ENCODE data around the gene GSTCD.
A peak's percentile ranks its signal among the peaks of the same experiment; 100 is the strongest.

The GSTCD gene

GRCh38 chr4:105708181-105709080 lies at the start of gene GSTCD, which contains the start of gene INTS12 (continued):
- TF ChIP-seq, protein P1, sequence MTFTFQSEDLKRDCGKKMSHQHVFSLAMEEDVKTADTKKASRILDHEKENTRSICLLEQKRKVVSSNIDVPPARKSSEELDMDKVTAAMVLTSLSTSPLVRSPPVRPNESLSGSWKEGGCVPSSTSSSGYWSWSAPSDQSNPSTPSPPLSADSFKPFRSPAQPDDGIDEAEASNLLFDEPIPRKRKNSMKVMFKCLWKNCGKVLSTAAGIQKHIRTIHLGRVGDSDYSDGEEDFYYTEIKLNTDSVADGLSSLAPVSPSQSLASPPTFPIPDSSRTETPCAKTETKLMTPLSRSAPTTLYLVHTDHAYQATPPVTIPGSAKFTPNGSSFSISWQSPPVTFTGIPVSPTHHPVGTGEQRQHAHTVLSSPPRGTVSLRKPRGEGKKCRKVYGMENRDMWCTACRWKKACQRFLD (tag by site-specific recombination; IDR thresholded peaks at IDR 0.05), result peak; percentile 97
- TF ChIP-seq ZIC2 (tag by site-specific recombination; IDR thresholded peaks at IDR 0.05) (no peak), ZNF707 (tag by site-specific recombination; IDR thresholded peaks at IDR 0.05) (no peak), ZNF623 (tag by site-specific recombination; IDR thresholded peaks at IDR 0.05) (no peak; the same call in 1 of the 2 replicates), ZNF148 (tag by site-specific recombination; IDR thresholded peaks at IDR 0.05; ENCODE audit: borderline replicate concordance) (no peak; the same call in 1 of the 2 replicates), ZNF140 (tag by site-specific recombination; IDR thresholded peaks at IDR 0.05) (no peak), HOXA7 (CRISPR knock-in tag; IDR thresholded peaks at IDR 0.05; ENCODE audit: borderline replicate concordance) (no peak), ZBTB48 (tag by site-specific recombination; IDR thresholded peaks at IDR 0.05) (peak; percentile 89; the same call in 1 of the 2 replicates), PRDM1 (tag by site-specific recombination; IDR thresholded peaks at IDR 0.05) (peak; percentile 48; the same call in 1 of the 2 replicates), ZNF280C (tag by site-specific recombination; IDR thresholded peaks at IDR 0.05) (no peak), ZNF596 (tag by site-specific recombination; IDR thresholded peaks at IDR 0.05) (peak; percentile 46; the same call in 1 of the 2 replicates), MZF1 (tag by site-specific recombination; IDR thresholded peaks at IDR 0.05; ENCODE audit: borderline replicate concordance) (no peak; the same call in 1 of the 2 replicates), ZNF2 (tag by site-specific recombination; IDR thresholded peaks at IDR 0.05) (peak; percentile 97), ZNF274 (IDR thresholded peaks at IDR 0.05; ENCODE audit: low read length) (no peak), ZNF274 (tag by site-specific recombination; IDR thresholded peaks at IDR 0.05; ENCODE audit: borderline replicate concordance) (no peak), ZFP37 (tag by site-specific recombination; IDR thresholded peaks at IDR 0.05) (peak; percentile 98), ZNF24 (tag by site-specific recombination; IDR thresholded peaks at IDR 0.05) (peak; percentile 96), ZNF341 (tag by site-specific recombination; IDR thresholded peaks at IDR 0.05; ENCODE audit: low read depth) (peak; percentile 50), ZNF324 (tag by site-specific recombination; IDR thresholded peaks at IDR 0.05) (peak; percentile 99), HIC1 (tag by site-specific recombination; IDR thresholded peaks at IDR 0.05) (no peak), ZFP41 (tag by site-specific recombination; IDR thresholded peaks at IDR 0.05; ENCODE audit: borderline replicate concordance) (no peak)
- TF ChIP-seq, protein P2, sequence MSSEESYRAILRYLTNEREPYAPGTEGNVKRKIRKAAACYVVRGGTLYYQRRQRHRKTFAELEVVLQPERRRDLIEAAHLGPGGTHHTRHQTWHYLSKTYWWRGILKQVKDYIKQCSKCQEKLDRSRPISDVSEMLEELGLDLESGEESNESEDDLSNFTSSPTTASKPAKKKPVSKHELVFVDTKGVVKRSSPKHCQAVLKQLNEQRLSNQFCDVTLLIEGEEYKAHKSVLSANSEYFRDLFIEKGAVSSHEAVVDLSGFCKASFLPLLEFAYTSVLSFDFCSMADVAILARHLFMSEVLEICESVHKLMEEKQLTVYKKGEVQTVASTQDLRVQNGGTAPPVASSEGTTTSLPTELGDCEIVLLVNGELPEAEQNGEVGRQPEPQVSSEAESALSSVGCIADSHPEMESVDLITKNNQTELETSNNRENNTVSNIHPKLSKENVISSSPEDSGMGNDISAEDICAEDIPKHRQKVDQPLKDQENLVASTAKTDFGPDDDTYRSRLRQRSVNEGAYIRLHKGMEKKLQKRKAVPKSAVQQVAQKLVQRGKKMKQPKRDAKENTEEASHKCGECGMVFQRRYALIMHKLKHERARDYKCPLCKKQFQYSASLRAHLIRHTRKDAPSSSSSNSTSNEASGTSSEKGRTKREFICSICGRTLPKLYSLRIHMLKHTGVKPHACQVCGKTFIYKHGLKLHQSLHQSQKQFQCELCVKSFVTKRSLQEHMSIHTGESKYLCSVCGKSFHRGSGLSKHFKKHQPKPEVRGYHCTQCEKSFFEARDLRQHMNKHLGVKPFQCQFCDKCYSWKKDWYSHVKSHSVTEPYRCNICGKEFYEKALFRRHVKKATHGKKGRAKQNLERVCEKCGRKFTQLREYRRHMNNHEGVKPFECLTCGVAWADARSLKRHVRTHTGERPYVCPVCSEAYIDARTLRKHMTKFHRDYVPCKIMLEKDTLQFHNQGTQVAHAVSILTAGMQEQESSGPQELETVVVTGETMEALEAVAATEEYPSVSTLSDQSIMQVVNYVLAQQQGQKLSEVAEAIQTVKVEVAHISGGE (tag by site-specific recombination; conservative IDR thresholded peaks at IDR 0.05; ENCODE audit: low read depth), result peak; percentile 99
- TF ChIP-seq, protein P3, sequence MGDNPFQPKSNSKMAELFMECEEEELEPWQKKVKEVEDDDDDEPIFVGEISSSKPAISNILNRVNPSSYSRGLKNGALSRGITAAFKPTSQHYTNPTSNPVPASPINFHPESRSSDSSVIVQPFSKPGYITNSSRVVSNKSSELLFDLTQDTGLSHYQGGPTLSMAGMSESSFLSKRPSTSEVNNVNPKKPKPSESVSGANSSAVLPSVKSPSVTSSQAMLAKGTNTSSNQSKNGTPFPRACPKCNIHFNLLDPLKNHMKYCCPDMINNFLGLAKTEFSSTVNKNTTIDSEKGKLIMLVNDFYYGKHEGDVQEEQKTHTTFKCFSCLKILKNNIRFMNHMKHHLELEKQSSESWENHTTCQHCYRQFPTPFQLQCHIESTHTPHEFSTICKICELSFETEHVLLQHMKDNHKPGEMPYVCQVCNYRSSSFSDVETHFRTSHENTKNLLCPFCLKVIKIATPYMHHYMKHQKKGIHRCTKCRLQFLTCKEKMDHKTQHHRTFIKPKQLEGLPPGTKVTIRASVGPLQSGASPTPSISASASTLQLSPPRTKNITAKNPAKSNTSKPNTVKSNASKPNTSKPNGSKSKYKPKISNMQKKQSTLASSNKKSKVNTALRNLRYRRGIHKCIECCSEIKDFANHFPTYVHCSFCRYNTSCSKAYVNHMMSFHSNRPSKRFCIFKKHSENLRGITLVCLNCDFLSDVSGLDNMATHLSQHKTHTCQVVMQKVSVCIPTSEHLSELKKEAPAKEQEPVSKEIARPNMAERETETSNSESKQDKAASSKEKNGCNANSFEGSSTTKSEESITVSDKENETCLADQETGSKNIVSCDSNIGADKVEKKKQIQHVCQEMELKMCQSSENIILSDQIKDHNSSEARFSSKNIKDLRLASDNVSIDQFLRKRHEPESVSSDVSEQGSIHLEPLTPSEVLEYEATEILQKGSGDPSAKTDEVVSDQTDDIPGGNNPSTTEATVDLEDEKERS (tag by site-specific recombination; IDR thresholded peaks at IDR 0.05), result peak; percentile 66; the same call in 1 of the 2 replicates
